Colonic mucosa (tissue), 4 donors: Measurements from ENCODE around the gene SPOP. TPM values are rescaled to one million over a fixed set of nuclear protein-coding genes. Genes with fewer than 3 reads are reported as not detected.

Experiments
- DNase-seq: peaks from one replicate; pipeline ENCODE4 v3.0.0-alpha.2; 2020
- H3K27ac ChIP-seq: fragments of 200-600 bp; one replicate; pipeline ENCODE4 v1.8.0; 2021
- H3K27me3 ChIP-seq: fragments of 200-600 bp; one replicate; pipeline ENCODE4 v1.8.0; 2021
- H3K36me3 ChIP-seq: fragments of 200-600 bp; one replicate; pipeline ENCODE4 v1.8.0; 2021
- H3K4me1 ChIP-seq: fragments of 200-600 bp; one replicate; pipeline ENCODE4 v1.8.0; 2021; ENCODE audit warnings: mild to moderate bottlenecking
- H3K4me3 ChIP-seq: fragments of 200-600 bp; one replicate; pipeline ENCODE4 v1.8.0; 2021
- H3K9ac ChIP-seq, 2 donors: one replicate each; pipeline ENCODE4 v1.7.0; 2013; ENCODE audit warnings: control low read depth in 2 of 2, low read depth in 2 of 2, low read length in 2 of 2
- H3K9me3 ChIP-seq: fragments of 200-600 bp; one replicate; pipeline ENCODE4 v1.8.0; 2021
- intact Hi-C: fragments of 100-400 bp; cut with DNase I; formaldehyde crosslinking; loops from one replicate; pipeline ENCODE4 v1.14.1; 2022
- total RNA-seq, 2 donors: library from RNA; stranded (reverse); fragmentation: NEBNext Ultra II Directional in 1 of 2; extraction: Animal tissue kit (Norgen Biotek cat#: 25700) in 1 of 2; gene quantifications; one replicate each; pipeline ENCODE4 v1.2.1, GENCODE V29; 2021
- TF ChIP-seq, protein P1 (sequence below): fragments of 200-600 bp; IDR thresholded peaks from one replicate; pipeline ENCODE4 v1.8.0; 2022; ENCODE audit warnings: antibody characterized with exemption, mild to moderate bottlenecking
- donor health status: healthy.
- donor health status: DM: no; HTN: no; CAD: no.
- donor health status: DM: no; HTN: no; CAD: no.

The SPOP gene
- total RNA-seq, 2 donors from 2014 or later: 60.5 to 83.2 TPM

DNA sequence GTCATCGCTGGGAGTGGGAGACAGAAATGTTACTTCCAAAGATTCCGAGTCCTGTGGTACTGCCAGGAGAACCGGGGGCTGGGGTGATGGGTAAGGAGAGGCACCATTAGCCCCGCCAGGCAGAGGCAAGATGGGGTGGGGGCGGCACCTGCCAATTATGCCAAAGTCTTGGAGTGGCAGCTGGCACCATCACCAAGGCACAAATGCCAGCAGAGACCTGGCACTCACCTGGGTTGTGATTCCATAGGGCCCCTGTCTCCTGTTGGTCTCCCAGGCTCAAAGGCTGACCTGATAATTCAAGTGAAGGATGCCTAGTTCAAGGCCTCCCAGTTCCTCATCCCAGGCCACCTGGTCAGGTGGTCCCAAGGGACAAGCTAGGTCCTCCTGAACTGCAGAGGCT lies 94.7 kb downstream of the SPOP start:
- DNase-seq: no peak
- Histone ChIP-seq H3K27ac (no peak overlapping the region), H3K4me3 (no peak overlapping the region), H3K9ac (no peak overlapping the region), H3K27me3 (no peaks in the 10 kb centered on the region), H3K36me3 (no peaks in the 10 kb centered on the region), H3K9me3 (no peaks in the 10 kb centered on the region), H3K4me1 (no peaks in the 10 kb centered on the region)
- intact Hi-C loops: no loop called here
- TF ChIP-seq, protein P1, sequence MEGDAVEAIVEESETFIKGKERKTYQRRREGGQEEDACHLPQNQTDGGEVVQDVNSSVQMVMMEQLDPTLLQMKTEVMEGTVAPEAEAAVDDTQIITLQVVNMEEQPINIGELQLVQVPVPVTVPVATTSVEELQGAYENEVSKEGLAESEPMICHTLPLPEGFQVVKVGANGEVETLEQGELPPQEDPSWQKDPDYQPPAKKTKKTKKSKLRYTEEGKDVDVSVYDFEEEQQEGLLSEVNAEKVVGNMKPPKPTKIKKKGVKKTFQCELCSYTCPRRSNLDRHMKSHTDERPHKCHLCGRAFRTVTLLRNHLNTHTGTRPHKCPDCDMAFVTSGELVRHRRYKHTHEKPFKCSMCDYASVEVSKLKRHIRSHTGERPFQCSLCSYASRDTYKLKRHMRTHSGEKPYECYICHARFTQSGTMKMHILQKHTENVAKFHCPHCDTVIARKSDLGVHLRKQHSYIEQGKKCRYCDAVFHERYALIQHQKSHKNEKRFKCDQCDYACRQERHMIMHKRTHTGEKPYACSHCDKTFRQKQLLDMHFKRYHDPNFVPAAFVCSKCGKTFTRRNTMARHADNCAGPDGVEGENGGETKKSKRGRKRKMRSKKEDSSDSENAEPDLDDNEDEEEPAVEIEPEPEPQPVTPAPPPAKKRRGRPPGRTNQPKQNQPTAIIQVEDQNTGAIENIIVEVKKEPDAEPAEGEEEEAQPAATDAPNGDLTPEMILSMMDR: no peak

DNA sequence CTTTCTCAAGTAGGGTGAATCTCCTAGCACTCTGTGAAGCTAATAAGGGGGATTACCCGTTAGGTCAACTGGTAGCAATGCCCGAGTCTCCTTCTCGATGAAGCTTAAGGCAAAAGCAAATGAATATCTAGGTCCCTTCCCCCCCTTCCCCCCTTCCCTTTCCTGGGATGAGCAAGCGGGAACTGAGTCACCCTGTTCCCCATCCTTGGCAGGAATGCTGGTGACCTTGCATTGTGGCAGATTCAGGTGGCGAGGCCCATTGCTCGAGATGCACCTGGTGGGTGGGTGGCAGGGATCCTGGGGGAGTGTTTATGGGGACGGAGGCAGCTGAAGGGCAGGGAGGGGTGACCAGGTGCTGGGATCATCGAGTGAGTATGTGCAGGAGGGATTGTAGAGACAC lies 95.1 kb downstream of the SPOP start:
- intact Hi-C loops: no loop called here
- Histone ChIP-seq H3K4me1 (no peaks in the 10 kb centered on the region), H3K9me3 (no peaks in the 10 kb centered on the region), H3K36me3 (no peaks in the 10 kb centered on the region), H3K27me3 (peaks cover 3% of the 10 kb centered on the region), H3K27ac (no peak overlapping the region), H3K9ac (no peak overlapping the region), H3K4me3 (no peak overlapping the region)
- TF ChIP-seq, protein P1: no peak
- no peak for DNase-seq

DNA sequence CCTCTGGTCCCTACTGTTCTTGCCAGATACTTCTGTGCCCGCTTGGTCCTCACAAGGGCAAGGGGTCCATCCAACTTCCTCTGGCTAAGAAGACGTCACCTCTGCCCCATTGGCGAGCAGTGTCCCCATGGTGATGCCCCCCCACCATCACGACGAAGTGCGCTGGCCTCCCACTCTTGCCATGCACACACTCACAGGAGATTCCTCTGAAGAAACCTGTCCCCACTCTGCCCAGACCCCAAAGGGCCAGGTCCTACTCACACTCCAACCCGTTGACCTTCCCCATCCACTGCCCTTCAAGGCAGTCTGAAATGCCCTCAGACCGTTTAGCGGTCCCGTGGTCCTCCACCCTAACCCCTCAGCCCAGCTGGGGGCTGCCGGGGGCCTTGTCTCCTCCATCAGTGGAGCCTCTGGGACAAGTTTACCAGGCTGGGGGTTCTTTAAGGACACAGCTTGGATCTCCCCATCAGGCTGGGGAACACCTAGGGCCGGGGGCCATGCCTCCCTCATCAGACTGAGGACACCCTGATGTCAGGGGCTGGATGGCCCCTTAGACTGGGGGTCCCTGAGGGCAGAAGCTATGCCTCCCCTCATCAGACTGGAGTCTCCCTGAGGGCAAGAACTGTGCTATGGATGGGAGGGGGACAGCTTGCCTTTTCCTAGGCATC lies 95.7 kb downstream of the SPOP start:
- no peak for DNase-seq
- intact Hi-C loops: no loop called here
- Histone ChIP-seq H3K27ac (no peak overlapping the region), H3K4me3 (no peak overlapping the region), H3K27me3 (peaks cover 7% of the 10 kb centered on the region), H3K9ac (no peak overlapping the region), H3K36me3 (no peaks in the 10 kb centered on the region), H3K9me3 (no peaks in the 10 kb centered on the region), H3K4me1 (no peaks in the 10 kb centered on the region)
- TF ChIP-seq, protein P1: no peak

DNA sequence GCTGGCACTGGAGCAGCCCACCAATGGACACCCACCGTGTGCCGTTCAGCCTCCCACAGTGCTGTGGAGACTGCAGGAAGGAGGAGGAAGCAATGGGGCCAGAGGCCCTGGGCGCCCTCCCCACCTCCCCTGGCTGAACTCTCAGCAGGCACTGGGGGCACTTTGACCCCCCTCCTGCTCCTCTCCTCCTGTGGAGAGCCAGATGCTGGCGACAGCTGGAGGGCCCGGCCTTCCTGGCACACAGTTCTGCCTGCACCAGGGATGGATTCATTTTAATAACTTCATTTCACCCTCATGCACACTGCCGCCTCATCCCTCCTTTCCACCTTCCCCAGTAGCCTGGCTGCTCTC lies 96.3 kb downstream of the SPOP start:
- H3K27ac ChIP-seq: no peak overlapping the region
- H3K4me3 ChIP-seq: no peak overlapping the region
- no peaks in the 10 kb centered on the region for H3K36me3 ChIP-seq
- intact Hi-C loops: no loop called here
- no peaks in the 10 kb centered on the region for H3K9me3 ChIP-seq
- TF ChIP-seq, protein P1: no peak
- peaks cover 13% of the 10 kb centered on the region for H3K27me3 ChIP-seq
- no peak for DNase-seq
- H3K9ac ChIP-seq: no peak overlapping the region
- no peaks in the 10 kb centered on the region for H3K4me1 ChIP-seq

DNA sequence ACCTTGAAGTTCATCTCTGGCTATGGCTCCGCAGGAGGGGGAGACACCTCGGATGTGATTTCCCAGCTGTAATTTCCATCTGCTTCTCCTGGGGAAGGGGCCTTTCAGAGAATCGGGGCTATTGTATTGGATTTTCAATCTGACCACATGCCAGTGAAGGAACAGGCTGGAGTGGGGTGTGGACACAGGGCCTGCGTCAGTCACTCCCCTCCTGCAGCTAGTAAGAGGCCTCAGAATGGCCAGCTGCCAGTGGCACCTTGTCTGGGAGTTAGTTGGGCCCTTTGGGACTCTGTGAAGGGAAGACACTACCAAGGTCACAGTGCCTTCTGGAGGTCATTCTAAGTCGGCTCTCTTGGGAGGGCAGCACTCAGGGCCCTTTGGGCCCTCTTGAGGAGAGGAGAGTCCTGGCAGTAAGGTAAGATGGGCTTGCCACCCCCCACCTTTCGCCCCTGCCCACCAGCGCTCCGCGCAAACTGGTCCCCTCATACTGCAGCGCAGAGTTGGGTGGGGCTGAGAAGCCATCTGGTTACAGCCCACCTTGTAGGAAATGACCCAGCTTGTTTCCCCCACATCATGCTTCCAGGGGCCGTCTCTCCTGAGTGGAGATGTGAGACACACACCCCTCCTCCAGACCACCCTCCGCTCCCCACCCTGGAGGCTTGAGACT lies 96.8 kb downstream of the SPOP start:
- peaks cover 4% of the 10 kb centered on the region for H3K4me1 ChIP-seq
- no peak overlapping the region for H3K4me3 ChIP-seq
- DNase-seq: no peak
- H3K27me3 ChIP-seq: peaks cover 18% of the 10 kb centered on the region
- TF ChIP-seq, protein P1: no peak
- no peak overlapping the region for H3K27ac ChIP-seq
- H3K36me3 ChIP-seq: no peaks in the 10 kb centered on the region
- no peak overlapping the region for H3K9ac ChIP-seq
- intact Hi-C loops: no loop called here
- no peaks in the 10 kb centered on the region for H3K9me3 ChIP-seq
